GM12892 (cell line): ENCODE measurements around the gene KRTAP3-1.

Experiments
- DNase-seq: peaks from one replicate; pipeline ENCODE4 v3.0.0; 2011; ENCODE audit not compliant: insufficient read length
- FAIRE-seq: peaks from 2 replicates; lab custom pipeline; 2011; peaks lifted over from hg19 to GRCh38; lab: Jason Lieb, UNC
- POLR2A ChIP-seq: IDR thresholded peaks from 2 replicates; pipeline ENCODE4 v1.6.1; 2011; ENCODE audit warnings: low read depth, low read length, control low read depth
- POLR2AphosphoS5 ChIP-seq: IDR thresholded peaks from 2 replicates; pipeline ENCODE4 v1.6.1; 2011; ENCODE audit warnings: low read depth, low read length, control low read depth
- TAF1 ChIP-seq: IDR thresholded peaks from 2 replicates; pipeline ENCODE4 v1.6.1; 2011; ENCODE audit warnings: low read depth, mild to moderate bottlenecking, control low read depth, low read length, borderline replicate concordance

KRTAP3-1 gene

GRCh38 chr17:40961591-40961990 lies 47.3 kb downstream of the KRTAP3-1 start:
- DNase-seq = no peak
- FAIRE-seq = no peak

GRCh38 chr17:40960144-40960543 lies 48.8 kb downstream of the KRTAP3-1 start:
- FAIRE-seq (no peak), DNase-seq (no peak)
- TF ChIP-seq POLR2AphosphoS5 = no peak
- TF ChIP-seq TAF1 = no peak
- TF ChIP-seq POLR2A = no peak

More at GRCh38 chr17:40961591-40961990, 47.3 kb downstream of the KRTAP3-1 start:
- no peak for TF ChIP-seq POLR2A
- no peak for TF ChIP-seq TAF1
- no peak for TF ChIP-seq POLR2AphosphoS5
